Measurements from ENCODE around the gene ZFP36.

- no peak for TF ChIP-seq CTCF (IDR thresholded peaks at IDR 0.05)
- TF ChIP-seq POLR2A (IDR thresholded peaks at IDR 0.05) = peak; percentile 13 to 64
- peak in 1 of 2 donors; percentile 96 for TF ChIP-seq EP300 (IDR thresholded peaks at IDR 0.05)
Observed at GRCh38 chr19:39408392-39409207, 2.0 kb downstream of the ZFP36 start.
